K562 (cell line): ENCODE results near the gene SLC39A13. TPM values are rescaled to one million over a fixed set of nuclear protein-coding genes. Genes with fewer than 3 reads are reported as not detected.

Experiments
- CBFA2T2 ChIP-seq: fragments of 450-650 bp; conservative IDR thresholded peaks from 2 replicates; pipeline ENCODE4 v1.6.1; 2017; ENCODE audit warnings: mild to moderate bottlenecking
- CC2D1A ChIP-seq: fragments of 450-650 bp; IDR thresholded peaks from 2 replicates; pipeline ENCODE4 v1.6.1; 2017; ENCODE audit warnings: mild to moderate bottlenecking
- ETV1 ChIP-seq: fragments of 450-650 bp; conservative IDR thresholded peaks from 2 replicates; pipeline ENCODE4 v1.6.1; 2016; ENCODE audit warnings: missing genetic modification characterization, control low read depth, low read depth, missing compliant biosample characterization
- FOS ChIP-seq: IDR thresholded peaks from 3 replicates; pipeline ENCODE4 v1.6.1; 2011; ENCODE audit not compliant: insufficient read length; ENCODE audit errors: extremely low read depth
- GATA2 ChIP-seq: sonication (generic); formaldehyde crosslinking; IDR thresholded peaks from 2 replicates; pipeline ENCODE4 v1.4.0; 2020; ENCODE audit warnings: mild to moderate bottlenecking, missing genetic modification reagents
- KLF16 ChIP-seq: IDR thresholded peaks from 2 replicates; pipeline ENCODE4 v1.6.1; 2016; ENCODE audit warnings: antibody characterized with exemption
- NELFE ChIP-seq: IDR thresholded peaks from 2 replicates; pipeline ENCODE4 v1.6.1; 2011; ENCODE audit warnings: mild to moderate bottlenecking; ENCODE audit not compliant: insufficient read depth, insufficient read length
- POLR2AphosphoS2 ChIP-seq: IDR thresholded peaks from 2 replicates; pipeline ENCODE4 v1.6.1; 2012; ENCODE audit warnings: low read length, improper control_type of control experiment
- RBM22 ChIP-seq: fragments of 200-400 bp; formaldehyde crosslinking; IDR thresholded peaks from 2 replicates; pipeline ENCODE4 v1.6.1; 2018; ENCODE audit warnings: low read length, low read depth; ENCODE audit not compliant: poor library complexity, severe bottlenecking
- SMAD4 ChIP-seq: fragments of 250-450 bp; sonication (Bioruptor Pico); conservative IDR thresholded peaks from 2 replicates; pipeline ENCODE4 v1.8.0; 2021; ENCODE audit warnings: inconsistent platforms, mild to moderate bottlenecking, moderate library complexity
- TOE1 ChIP-seq, 2 experiments: fragments of 450-650 bp in 1 of 2; sonication (generic) in 1 of 2; formaldehyde crosslinking in 1 of 2; IDR thresholded peaks; 2 replicates each; pipeline versions ENCODE4 v1.7.1 to v1.8.0; 2016 to 2022; ENCODE audit warnings: borderline replicate concordance in 2 of 2, mild to moderate bottlenecking in 2 of 2, antibody characterized with exemption in 1 of 2, inconsistent platforms in 1 of 2, low read depth in 1 of 2, missing genetic modification reagents in 1 of 2, moderate library complexity in 1 of 2
- TRIM28 ChIP-seq: fragments of 450-650 bp; IDR thresholded peaks from 2 replicates; pipeline ENCODE4 v1.6.1; 2017
- ZFP1 ChIP-seq: fragments of 450-650 bp; formaldehyde crosslinking; IDR thresholded peaks from 2 replicates; pipeline ENCODE4 v1.4.0; 2020; ENCODE audit warnings: mild to moderate bottlenecking, mixed read lengths
- ZNF134 ChIP-seq: fragments of 250-450 bp; sonication (Bioruptor Pico); conservative IDR thresholded peaks from 2 replicates; pipeline ENCODE4 v1.4.0; 2020
- ZNF75A ChIP-seq: fragments of 450-650 bp; formaldehyde crosslinking; IDR thresholded peaks from 2 replicates; pipeline ENCODE4 v1.4.0; 2020; ENCODE audit warnings: mild to moderate bottlenecking
- polyA plus RNA-seq, 8 experiments: library from polyadenylated mRNA; depleted of rRNA in 4 of 8; stranded (reverse) in 5 of 8; unstranded in 3 of 8; fragments of >200 nt; fragmentation: Nextera tagmentation in 2 of 8; fragmentation: Illumina TruSeq in 1 of 8; extraction: Ambion mirVana in 2 of 8; extraction: Trizol in 1 of 8; gene quantifications; 2 replicates each; pipeline versions ENCODE4 v1.2.1 to v1.2.3, GENCODE V29; 2011 to 2014; ENCODE audit warnings: inconsistent platforms in 1 of 8, missing spikeins in 1 of 8
- total RNA-seq, 7 experiments: library from RNA; depleted of rRNA in 6 of 7; stranded (reverse); fragments of >200 nt in 6 of 7; fragmentation: Illumina TruSeq in 2 of 7; extraction: Trizol in 2 of 7; gene quantifications; 2 replicates each; pipeline versions ENCODE4 v1.2.1 to v1.2.3, GENCODE V29; 2011 to 2021; ENCODE audit warnings: low replicate concordance in 1 of 7
- TF ChIP-seq, protein P1 (sequence below): fragments of 250-450 bp; sonication (Bioruptor Pico); IDR thresholded peaks from 2 replicates; pipeline ENCODE4 v1.8.0; 2021; ENCODE audit warnings: moderate library complexity, mild to moderate bottlenecking, inconsistent platforms
- TF ChIP-seq, protein P2 (sequence below): fragments of 250-450 bp; sonication (Bioruptor Pico); IDR thresholded peaks from 2 replicates; pipeline ENCODE4 v1.4.0; 2020; ENCODE audit warnings: mild to moderate bottlenecking
- TF ChIP-seq, protein P3 (sequence below): fragments of 250-450 bp; sonication (Bioruptor Pico); IDR thresholded peaks from 2 replicates; pipeline ENCODE4 v1.4.0; 2020
- TF ChIP-seq, protein P4 (sequence below): fragments of 250-450 bp; sonication (Bioruptor Pico); IDR thresholded peaks from 2 replicates; pipeline ENCODE4 v1.8.0; 2022; ENCODE audit warnings: inconsistent platforms

SLC39A13 gene
- total and polyA plus RNA-seq, 9 of the 15 experiments (the other 6 are each of a cell fraction or from before 2014, with no cell fraction given): 0.17 to 15.9 (median 3.2) TPM

DNA sequence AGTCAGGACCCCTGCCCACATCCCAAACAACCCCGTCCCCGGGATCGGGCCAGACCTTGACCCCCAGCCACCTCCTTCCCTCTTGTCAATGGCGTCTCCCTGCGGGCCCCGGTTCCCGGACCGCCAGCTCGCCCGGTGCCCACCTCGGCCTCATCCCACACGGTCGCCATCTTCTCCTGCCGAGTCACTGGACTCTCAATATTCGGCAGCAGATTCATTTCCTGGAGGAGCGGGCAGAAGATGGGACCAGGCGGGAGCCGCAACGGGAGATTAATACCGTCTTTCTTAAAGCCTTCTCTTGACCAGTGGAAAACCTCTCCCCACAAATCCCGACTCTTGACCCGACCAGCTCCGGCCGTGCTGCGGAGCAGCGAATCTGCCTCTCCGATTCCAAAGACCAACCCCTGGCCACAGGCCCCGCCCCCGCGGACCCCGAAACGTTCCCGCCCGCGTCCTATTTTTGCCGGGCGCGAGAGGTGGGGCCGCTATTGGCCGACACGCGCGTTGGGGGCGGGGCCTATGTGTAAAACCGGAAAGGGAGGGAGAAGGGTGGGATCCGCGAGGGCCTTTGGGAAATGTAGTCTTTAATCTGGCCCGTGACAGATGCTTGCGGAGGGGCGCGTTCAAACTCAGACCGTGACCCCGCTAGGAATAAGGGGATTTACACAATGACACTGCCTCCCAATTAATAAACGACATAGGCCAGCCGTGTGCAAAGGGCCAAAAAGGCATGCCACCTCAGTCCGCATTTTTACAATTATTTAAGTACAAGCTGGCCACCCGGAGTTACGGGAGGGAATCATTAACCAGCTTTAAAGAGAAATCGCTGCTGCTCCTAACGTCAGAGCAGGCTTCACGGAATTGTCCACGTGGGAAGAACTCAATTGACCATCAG lies 17.9 kb downstream of the SLC39A13 start, which contains the start of gene PSMC3 (continued):
- TF ChIP-seq GATA2 (no peak), TRIM28 (peak; percentile 79; the same call in 1 of the 2 replicates), ZNF75A (CRISPR knock-in tag) (no peak), TOE1 (IDR thresholded peaks at IDR 0.05; ENCODE audit: borderline replicate concordance) (peak; percentile 92), TOE1 (CRISPR knock-in tag; IDR thresholded peaks at IDR 0.05; ENCODE audit: borderline replicate concordance, low read depth) (no peak), FOS (no peak), RBM22 (no peak), KLF16 (no peak), POLR2AphosphoS2 (no peak), NELFE (no peak), CC2D1A (0 out of 2 replicates have a peak, but pooled peaks have one; percentile 16), ZNF134 (no peak), CBFA2T2 (no peak), ZFP1 (CRISPR knock-in tag) (no peak), SMAD4 (peak; percentile 60), ETV1 (tag) (no peak)
- TF ChIP-seq, protein P1, sequence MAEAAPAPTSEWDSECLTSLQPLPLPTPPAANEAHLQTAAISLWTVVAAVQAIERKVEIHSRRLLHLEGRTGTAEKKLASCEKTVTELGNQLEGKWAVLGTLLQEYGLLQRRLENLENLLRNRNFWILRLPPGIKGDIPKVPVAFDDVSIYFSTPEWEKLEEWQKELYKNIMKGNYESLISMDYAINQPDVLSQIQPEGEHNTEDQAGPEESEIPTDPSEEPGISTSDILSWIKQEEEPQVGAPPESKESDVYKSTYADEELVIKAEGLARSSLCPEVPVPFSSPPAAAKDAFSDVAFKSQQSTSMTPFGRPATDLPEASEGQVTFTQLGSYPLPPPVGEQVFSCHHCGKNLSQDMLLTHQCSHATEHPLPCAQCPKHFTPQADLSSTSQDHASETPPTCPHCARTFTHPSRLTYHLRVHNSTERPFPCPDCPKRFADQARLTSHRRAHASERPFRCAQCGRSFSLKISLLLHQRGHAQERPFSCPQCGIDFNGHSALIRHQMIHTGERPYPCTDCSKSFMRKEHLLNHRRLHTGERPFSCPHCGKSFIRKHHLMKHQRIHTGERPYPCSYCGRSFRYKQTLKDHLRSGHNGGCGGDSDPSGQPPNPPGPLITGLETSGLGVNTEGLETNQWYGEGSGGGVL (CRISPR knock-in tag): no peak
- TF ChIP-seq, protein P2, sequence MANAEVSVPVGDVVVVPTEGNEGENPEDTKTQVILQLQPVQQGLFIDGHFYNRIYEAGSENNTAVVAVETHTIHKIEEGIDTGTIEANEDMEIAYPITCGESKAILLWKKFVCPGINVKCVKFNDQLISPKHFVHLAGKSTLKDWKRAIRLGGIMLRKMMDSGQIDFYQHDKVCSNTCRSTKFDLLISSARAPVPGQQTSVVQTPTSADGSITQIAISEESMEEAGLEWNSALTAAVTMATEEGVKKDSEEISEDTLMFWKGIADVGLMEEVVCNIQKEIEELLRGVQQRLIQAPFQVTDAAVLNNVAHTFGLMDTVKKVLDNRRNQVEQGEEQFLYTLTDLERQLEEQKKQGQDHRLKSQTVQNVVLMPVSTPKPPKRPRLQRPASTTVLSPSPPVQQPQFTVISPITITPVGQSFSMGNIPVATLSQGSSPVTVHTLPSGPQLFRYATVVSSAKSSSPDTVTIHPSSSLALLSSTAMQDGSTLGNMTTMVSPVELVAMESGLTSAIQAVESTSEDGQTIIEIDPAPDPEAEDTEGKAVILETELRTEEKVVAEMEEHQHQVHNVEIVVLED (CRISPR knock-in tag): 0 out of 2 replicates have a peak, but pooled peaks have one; percentile 27
- TF ChIP-seq, protein P3, sequence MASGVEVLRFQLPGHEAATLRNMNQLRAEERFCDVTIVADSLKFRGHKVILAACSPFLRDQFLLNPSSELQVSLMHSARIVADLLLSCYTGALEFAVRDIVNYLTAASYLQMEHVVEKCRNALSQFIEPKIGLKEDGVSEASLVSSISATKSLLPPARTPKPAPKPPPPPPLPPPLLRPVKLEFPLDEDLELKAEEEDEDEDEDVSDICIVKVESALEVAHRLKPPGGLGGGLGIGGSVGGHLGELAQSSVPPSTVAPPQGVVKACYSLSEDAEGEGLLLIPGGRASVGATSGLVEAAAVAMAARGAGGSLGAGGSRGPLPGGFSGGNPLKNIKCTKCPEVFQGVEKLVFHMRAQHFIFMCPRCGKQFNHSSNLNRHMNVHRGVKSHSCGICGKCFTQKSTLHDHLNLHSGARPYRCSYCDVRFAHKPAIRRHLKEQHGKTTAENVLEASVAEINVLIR: 0 out of 2 replicates have a peak, but pooled peaks have one; percentile 13
- TF ChIP-seq, protein P4, sequence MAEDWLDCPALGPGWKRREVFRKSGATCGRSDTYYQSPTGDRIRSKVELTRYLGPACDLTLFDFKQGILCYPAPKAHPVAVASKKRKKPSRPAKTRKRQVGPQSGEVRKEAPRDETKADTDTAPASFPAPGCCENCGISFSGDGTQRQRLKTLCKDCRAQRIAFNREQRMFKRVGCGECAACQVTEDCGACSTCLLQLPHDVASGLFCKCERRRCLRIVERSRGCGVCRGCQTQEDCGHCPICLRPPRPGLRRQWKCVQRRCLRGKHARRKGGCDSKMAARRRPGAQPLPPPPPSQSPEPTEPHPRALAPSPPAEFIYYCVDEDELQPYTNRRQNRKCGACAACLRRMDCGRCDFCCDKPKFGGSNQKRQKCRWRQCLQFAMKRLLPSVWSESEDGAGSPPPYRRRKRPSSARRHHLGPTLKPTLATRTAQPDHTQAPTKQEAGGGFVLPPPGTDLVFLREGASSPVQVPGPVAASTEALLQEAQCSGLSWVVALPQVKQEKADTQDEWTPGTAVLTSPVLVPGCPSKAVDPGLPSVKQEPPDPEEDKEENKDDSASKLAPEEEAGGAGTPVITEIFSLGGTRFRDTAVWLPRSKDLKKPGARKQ (CRISPR knock-in tag): no peak
